HepG2 (cell line): ENCODE data around the gene PDCD2L. TPM values are rescaled to one million over a fixed set of nuclear protein-coding genes. Genes with fewer than 3 reads are reported as not detected.

ENCODE experiments used
- BORCS8-MEF2B ChIP-seq: sonication (generic); formaldehyde crosslinking; IDR thresholded peaks from 2 replicates; pipeline ENCODE4 v1.8.0; 2022; ENCODE audit warnings: mild to moderate bottlenecking, missing genetic modification reagents
- EP300 ChIP-seq, 3 experiments: sonication (generic) in 1 of 3; formaldehyde crosslinking in 1 of 3; IDR thresholded peaks; 2 replicates each; pipeline versions ENCODE4 v1.5.1 to v1.6.1; 2011 to 2020; ENCODE audit warnings: low read depth in 2 of 3, low read length in 2 of 3, borderline replicate concordance in 1 of 3, improper control_type of control experiment in 1 of 3, mild to moderate bottlenecking in 1 of 3, missing genetic modification reagents in 1 of 3, moderate library complexity in 1 of 3
- HOXA3 ChIP-seq: sonication (generic); formaldehyde crosslinking; IDR thresholded peaks from 2 replicates; pipeline ENCODE4 v1.5.0; 2020; ENCODE audit warnings: missing genetic modification reagents
- RNF2 ChIP-seq: fragments of 450-650 bp; conservative IDR thresholded peaks from 2 replicates; pipeline ENCODE4 v1.6.1; 2016; ENCODE audit warnings: low read depth
- TBP ChIP-seq: sonication (generic); formaldehyde crosslinking; IDR thresholded peaks from 2 replicates; pipeline ENCODE4 v1.5.0; 2020; ENCODE audit warnings: missing genetic modification reagents
- polyA plus RNA-seq, 8 experiments: library from polyadenylated mRNA; depleted of rRNA in 3 of 8; stranded (reverse) in 7 of 8; unstranded in 1 of 8; fragments of >200 nt; fragmentation: Illumina TruSeq in 4 of 8; extraction: Trizol in 4 of 8; gene quantifications; 2 replicates each; pipeline versions ENCODE4 v1.2.1 to v1.2.3, GENCODE V29; 2011 to 2016; ENCODE audit warnings: low read depth in 4 of 8, missing spikeins in 1 of 8, mixed read lengths in 1 of 8; ENCODE audit not compliant: insufficient read depth in 1 of 8
- total RNA-seq, 5 experiments: library from RNA; depleted of rRNA; stranded (reverse); fragments of >200 nt; fragmentation: Illumina TruSeq; extraction: Trizol; gene quantifications; 2 replicates each; pipeline ENCODE4 v1.2.3, GENCODE V29; 2016; ENCODE audit warnings: low read depth in 1 of 5
- TF ChIP-seq, protein P1 (sequence below): sonication (generic); formaldehyde crosslinking; IDR thresholded peaks from 2 replicates; pipeline ENCODE4 v1.8.1; 2022; ENCODE audit warnings: mild to moderate bottlenecking, missing genetic modification reagents
- TF ChIP-seq, protein P2 (sequence below), 2 experiments: sonication (generic) in 1 of 2; formaldehyde crosslinking in 1 of 2; IDR thresholded peaks; 2 replicates each; pipeline versions ENCODE4 v1.4.0 to v1.6.1; 2016 to 2020; ENCODE audit warnings: borderline replicate concordance in 1 of 2, low read depth in 1 of 2, mild to moderate bottlenecking in 1 of 2, missing genetic modification reagents in 1 of 2
- TF ChIP-seq, protein P3 (sequence below), 2 experiments: sonication (generic) in 1 of 2; formaldehyde crosslinking in 1 of 2; IDR thresholded peaks; 2 replicates each; pipeline versions ENCODE4 v1.4.0 to v1.6.1; 2018 to 2020; ENCODE audit warnings: missing genetic modification reagents in 2 of 2, borderline replicate concordance in 1 of 2, low read depth in 1 of 2, mild to moderate bottlenecking in 1 of 2, missing biosample characterization in 1 of 2
- TF ChIP-seq, protein P4 (sequence below): sonication (generic); formaldehyde crosslinking; IDR thresholded peaks from 2 replicates; pipeline ENCODE4 v1.4.0; 2020; ENCODE audit warnings: mild to moderate bottlenecking, missing genetic modification reagents, borderline replicate concordance
- TF ChIP-seq, protein P5 (sequence below): IDR thresholded peaks from 2 replicates; pipeline ENCODE4 v1.6.1; 2012; ENCODE audit warnings: low read depth, low read length, improper control_type of control experiment
- TF ChIP-seq, protein P6 (sequence below): sonication (generic); formaldehyde crosslinking; IDR thresholded peaks from 2 replicates; pipeline ENCODE4 v1.4.0; 2020; ENCODE audit warnings: missing genetic modification reagents, borderline replicate concordance
- TF ChIP-seq, protein P7 (sequence below): sonication (generic); formaldehyde crosslinking; IDR thresholded peaks from 2 replicates; pipeline ENCODE4 v1.4.0; 2020; ENCODE audit warnings: missing genetic modification reagents

Gene PDCD2L
- total and polyA plus RNA-seq, 2 of the 13 experiments (the other 11 are each of a cell fraction or from before 2014, with no cell fraction given): 29.3 to 35.2 TPM

DNA sequence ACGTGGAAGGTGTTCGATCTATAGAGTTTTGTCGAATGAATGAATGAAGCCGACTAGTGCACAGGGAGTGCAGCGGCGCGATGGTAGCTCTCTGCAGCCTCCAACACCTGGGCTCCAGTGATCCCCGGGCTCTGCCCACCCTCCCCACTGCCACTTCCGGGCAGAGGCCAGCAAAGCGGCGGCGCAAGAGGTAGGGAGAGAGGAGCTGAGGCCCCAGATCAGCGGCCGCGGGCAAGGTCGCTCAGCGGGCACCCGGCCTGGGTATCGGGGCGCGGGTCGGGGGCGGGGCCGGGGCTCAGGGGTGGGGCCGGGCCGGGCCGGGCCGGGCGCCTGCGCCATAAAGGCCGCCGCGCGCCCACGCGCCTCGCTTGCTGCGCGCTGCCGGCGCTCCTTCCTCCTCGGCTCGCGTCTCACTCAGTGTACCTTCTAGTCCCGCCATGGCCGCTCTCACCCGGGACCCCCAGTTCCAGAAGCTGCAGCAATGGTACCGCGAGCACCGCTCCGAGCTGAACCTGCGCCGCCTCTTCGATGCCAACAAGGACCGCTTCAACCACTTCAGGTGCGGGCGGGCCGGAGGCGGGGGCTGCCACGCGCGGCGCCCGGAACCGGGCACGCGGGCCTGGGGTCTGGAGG is 39.3 kb upstream of the PDCD2L start, which contains the start of gene GPI (continued):
- TF ChIP-seq, protein P1, sequence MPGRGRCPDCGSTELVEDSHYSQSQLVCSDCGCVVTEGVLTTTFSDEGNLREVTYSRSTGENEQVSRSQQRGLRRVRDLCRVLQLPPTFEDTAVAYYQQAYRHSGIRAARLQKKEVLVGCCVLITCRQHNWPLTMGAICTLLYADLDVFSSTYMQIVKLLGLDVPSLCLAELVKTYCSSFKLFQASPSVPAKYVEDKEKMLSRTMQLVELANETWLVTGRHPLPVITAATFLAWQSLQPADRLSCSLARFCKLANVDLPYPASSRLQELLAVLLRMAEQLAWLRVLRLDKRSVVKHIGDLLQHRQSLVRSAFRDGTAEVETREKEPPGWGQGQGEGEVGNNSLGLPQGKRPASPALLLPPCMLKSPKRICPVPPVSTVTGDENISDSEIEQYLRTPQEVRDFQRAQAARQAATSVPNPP: no peak
- no peak for TF ChIP-seq TBP (CRISPR knock-in tag)
- peak; percentile 13; the same call in 1 of the 2 replicates for TF ChIP-seq HOXA3 (CRISPR knock-in tag)
- TF ChIP-seq EP300 (IDR thresholded peaks at IDR 0.05; ENCODE audit: low read depth in 2 of 2, low read length in 2 of 2): no peak
- no peak for TF ChIP-seq EP300 (CRISPR knock-in tag; IDR thresholded peaks at IDR 0.05; ENCODE audit: borderline replicate concordance)
- 0 out of 2 replicates have a peak, but pooled peaks have one; percentile 44 for TF ChIP-seq BORCS8-MEF2B (CRISPR knock-in tag)
- TF ChIP-seq, protein P2, sequence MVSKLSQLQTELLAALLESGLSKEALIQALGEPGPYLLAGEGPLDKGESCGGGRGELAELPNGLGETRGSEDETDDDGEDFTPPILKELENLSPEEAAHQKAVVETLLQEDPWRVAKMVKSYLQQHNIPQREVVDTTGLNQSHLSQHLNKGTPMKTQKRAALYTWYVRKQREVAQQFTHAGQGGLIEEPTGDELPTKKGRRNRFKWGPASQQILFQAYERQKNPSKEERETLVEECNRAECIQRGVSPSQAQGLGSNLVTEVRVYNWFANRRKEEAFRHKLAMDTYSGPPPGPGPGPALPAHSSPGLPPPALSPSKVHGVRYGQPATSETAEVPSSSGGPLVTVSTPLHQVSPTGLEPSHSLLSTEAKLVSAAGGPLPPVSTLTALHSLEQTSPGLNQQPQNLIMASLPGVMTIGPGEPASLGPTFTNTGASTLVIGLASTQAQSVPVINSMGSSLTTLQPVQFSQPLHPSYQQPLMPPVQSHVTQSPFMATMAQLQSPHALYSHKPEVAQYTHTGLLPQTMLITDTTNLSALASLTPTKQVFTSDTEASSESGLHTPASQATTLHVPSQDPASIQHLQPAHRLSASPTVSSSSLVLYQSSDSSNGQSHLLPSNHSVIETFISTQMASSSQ (IDR thresholded peaks at IDR 0.05; ENCODE audit: low read depth): no peak
- TF ChIP-seq, protein P2 (CRISPR knock-in tag; IDR thresholded peaks at IDR 0.05; ENCODE audit: borderline replicate concordance): no peak
- TF ChIP-seq, protein P3, sequence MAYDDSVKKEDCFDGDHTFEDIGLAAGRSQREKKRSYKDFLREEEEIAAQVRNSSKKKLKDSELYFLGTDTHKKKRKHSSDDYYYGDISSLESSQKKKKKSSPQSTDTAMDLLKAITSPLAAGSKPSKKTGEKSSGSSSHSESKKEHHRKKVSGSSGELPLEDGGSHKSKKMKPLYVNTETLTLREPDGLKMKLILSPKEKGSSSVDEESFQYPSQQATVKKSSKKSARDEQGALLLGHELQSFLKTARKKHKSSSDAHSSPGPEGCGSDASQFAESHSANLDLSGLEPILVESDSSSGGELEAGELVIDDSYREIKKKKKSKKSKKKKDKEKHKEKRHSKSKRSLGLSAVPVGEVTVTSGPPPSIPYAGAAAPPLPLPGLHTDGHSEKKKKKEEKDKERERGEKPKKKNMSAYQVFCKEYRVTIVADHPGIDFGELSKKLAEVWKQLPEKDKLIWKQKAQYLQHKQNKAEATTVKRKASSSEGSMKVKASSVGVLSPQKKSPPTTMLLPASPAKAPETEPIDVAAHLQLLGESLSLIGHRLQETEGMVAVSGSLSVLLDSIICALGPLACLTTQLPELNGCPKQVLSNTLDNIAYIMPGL (CRISPR knock-in tag; IDR thresholded peaks at IDR 0.05; ENCODE audit: borderline replicate concordance in 1 of 2, low read depth in 1 of 2): peak in 1 of 2 experiments; percentile 46; a peak in 1 of 4 replicates
- TF ChIP-seq, protein P4, sequence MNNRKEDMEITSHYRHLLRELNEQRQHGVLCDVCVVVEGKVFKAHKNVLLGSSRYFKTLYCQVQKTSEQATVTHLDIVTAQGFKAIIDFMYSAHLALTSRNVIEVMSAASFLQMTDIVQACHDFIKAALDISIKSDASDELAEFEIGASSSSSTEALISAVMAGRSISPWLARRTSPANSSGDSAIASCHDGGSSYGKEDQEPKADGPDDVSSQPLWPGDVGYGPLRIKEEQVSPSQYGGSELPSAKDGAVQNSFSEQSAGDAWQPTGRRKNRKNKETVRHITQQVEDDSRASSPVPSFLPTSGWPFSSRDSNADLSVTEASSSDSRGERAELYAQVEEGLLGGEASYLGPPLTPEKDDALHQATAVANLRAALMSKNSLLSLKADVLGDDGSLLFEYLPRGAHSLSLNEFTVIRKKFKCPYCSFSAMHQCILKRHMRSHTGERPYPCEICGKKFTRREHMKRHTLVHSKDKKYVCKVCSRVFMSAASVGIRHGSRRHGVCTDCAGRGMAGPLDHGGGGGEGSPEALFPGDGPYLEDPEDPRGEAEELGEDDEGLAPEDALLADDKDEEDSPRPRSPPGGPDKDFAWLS: no peak
- TF ChIP-seq, protein P5, sequence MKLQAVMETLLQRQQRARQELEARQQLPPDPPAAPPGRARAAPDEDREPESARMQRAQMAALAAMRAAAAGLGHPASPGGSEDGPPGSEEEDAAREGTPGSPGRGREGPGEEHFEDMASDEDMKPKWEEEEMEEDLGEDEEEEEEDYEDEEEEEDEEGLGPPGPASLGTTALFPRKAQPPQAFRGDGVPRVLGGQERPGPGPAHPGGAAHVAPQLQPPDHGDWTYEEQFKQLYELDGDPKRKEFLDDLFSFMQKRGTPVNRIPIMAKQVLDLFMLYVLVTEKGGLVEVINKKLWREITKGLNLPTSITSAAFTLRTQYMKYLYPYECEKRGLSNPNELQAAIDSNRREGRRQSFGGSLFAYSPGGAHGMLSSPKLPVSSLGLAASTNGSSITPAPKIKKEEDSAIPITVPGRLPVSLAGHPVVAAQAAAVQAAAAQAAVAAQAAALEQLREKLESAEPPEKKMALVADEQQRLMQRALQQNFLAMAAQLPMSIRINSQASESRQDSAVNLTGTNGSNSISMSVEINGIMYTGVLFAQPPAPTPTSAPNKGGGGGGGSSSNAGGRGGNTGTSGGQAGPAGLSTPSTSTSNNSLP: no peak
- TF ChIP-seq, protein P6, sequence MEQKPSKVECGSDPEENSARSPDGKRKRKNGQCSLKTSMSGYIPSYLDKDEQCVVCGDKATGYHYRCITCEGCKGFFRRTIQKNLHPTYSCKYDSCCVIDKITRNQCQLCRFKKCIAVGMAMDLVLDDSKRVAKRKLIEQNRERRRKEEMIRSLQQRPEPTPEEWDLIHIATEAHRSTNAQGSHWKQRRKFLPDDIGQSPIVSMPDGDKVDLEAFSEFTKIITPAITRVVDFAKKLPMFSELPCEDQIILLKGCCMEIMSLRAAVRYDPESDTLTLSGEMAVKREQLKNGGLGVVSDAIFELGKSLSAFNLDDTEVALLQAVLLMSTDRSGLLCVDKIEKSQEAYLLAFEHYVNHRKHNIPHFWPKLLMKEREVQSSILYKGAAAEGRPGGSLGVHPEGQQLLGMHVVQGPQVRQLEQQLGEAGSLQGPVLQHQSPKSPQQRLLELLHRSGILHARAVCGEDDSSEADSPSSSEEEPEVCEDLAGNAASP (CRISPR knock-in tag): 0 out of 2 replicates have a peak, but pooled peaks have one; percentile 10
- TF ChIP-seq RNF2: no peak
- TF ChIP-seq, protein P7, sequence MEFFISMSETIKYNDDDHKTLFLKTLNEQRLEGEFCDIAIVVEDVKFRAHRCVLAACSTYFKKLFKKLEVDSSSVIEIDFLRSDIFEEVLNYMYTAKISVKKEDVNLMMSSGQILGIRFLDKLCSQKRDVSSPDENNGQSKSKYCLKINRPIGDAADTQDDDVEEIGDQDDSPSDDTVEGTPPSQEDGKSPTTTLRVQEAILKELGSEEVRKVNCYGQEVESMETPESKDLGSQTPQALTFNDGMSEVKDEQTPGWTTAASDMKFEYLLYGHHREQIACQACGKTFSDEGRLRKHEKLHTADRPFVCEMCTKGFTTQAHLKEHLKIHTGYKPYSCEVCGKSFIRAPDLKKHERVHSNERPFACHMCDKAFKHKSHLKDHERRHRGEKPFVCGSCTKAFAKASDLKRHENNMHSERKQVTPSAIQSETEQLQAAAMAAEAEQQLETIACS (CRISPR knock-in tag): peak; percentile 88
